SK-N-SH treated with all-trans-retinoic acid at 6 μM for 48 hours (cell line): ENCODE results near the gene ZFP92.

ENCODE experiments used
- ATAC-seq: fragments of 200-7000 bp; cut with Tn5 transposase; 3 replicates; pipeline ENCODE4 v1.9.1; 2020; ENCODE audit warnings: mild to moderate bottlenecking, moderate library complexity
- ARNTL ChIP-seq: fragments of 450-650 bp; formaldehyde crosslinking; IDR thresholded peaks from 2 replicates; pipeline ENCODE4 v1.5.0; 2020; ENCODE audit warnings: low read depth, mild to moderate bottlenecking, moderate library complexity, borderline replicate concordance
- BACH2 ChIP-seq: fragments of 250-450 bp; sonication (Bioruptor Pico); IDR thresholded peaks from 2 replicates; pipeline ENCODE4 v1.9.0; 2021; ENCODE audit warnings: mild to moderate bottlenecking, borderline replicate concordance
- CREB5 ChIP-seq: fragments of 250-450 bp; sonication (Bioruptor Pico); IDR thresholded peaks from 2 replicates; pipeline ENCODE4 v1.5.1; 2020; ENCODE audit warnings: low read depth, mild to moderate bottlenecking, moderate library complexity
- CSDC2 ChIP-seq: fragments of 250-450 bp; sonication (Bioruptor Pico); IDR thresholded peaks from 2 replicates; pipeline ENCODE4 v1.5.0; 2020; ENCODE audit warnings: mild to moderate bottlenecking, moderate library complexity
- CSRNP3 ChIP-seq: fragments of 250-450 bp; sonication (Bioruptor Pico); IDR thresholded peaks from 2 replicates; pipeline ENCODE4 v1.5.1; 2021; ENCODE audit warnings: mild to moderate bottlenecking, moderate library complexity
- GLIS3 ChIP-seq: fragments of 250-450 bp; sonication (Bioruptor Pico); IDR thresholded peaks from 2 replicates; pipeline ENCODE4 v1.5.0; 2020; ENCODE audit warnings: mild to moderate bottlenecking, moderate library complexity
- ISL1 ChIP-seq: fragments of 250-450 bp; sonication (Bioruptor Pico); IDR thresholded peaks from 2 replicates; pipeline ENCODE4 v2.1.2; 2022; ENCODE audit warnings: mild to moderate bottlenecking, moderate library complexity
- OSR1 ChIP-seq: fragments of 250-450 bp; sonication (Bioruptor Pico); IDR thresholded peaks from 2 replicates; pipeline ENCODE4 v1.8.0; 2022; ENCODE audit warnings: moderate library complexity, mild to moderate bottlenecking, inconsistent platforms
- PATZ1 ChIP-seq: fragments of 250-450 bp; sonication (Bioruptor Pico); IDR thresholded peaks from 2 replicates; pipeline ENCODE4 v1.8.0; 2020; ENCODE audit warnings: mild to moderate bottlenecking, moderate library complexity, borderline replicate concordance
- POU6F1 ChIP-seq: fragments of 250-450 bp; sonication (Bioruptor Pico); IDR thresholded peaks from 2 replicates; pipeline ENCODE4 v1.8.0; 2021; ENCODE audit warnings: low read depth, mild to moderate bottlenecking, moderate library complexity, borderline replicate concordance
- PPARA ChIP-seq: fragments of 250-450 bp; sonication (Bioruptor Pico); IDR thresholded peaks from 2 replicates; pipeline ENCODE4 v1.5.0; 2020; ENCODE audit warnings: mild to moderate bottlenecking, borderline replicate concordance
- RARB ChIP-seq: fragments of 250-450 bp; sonication (Bioruptor Pico); IDR thresholded peaks from 2 replicates; pipeline ENCODE4 v1.8.0; 2021; ENCODE audit warnings: mild to moderate bottlenecking, moderate library complexity
- TCF4 ChIP-seq: fragments of 250-450 bp; sonication (Bioruptor Pico); IDR thresholded peaks from 2 replicates; pipeline ENCODE4 v1.8.0; 2021; ENCODE audit warnings: mild to moderate bottlenecking, moderate library complexity, borderline replicate concordance
- TOX ChIP-seq: fragments of 250-450 bp; sonication (Bioruptor Pico); IDR thresholded peaks from 2 replicates; pipeline ENCODE4 v1.8.0; 2021; ENCODE audit warnings: mild to moderate bottlenecking, moderate library complexity, borderline replicate concordance
- TSHZ2 ChIP-seq: fragments of 250-450 bp; sonication (Bioruptor Pico); IDR thresholded peaks from 2 replicates; pipeline ENCODE4 v1.5.0; 2020; ENCODE audit warnings: mild to moderate bottlenecking, moderate library complexity
- ZC3H10 ChIP-seq: fragments of 250-450 bp; sonication (Bioruptor Pico); IDR thresholded peaks from 2 replicates; pipeline ENCODE4 v1.5.1; 2021; ENCODE audit warnings: mild to moderate bottlenecking, moderate library complexity
- ZFP30 ChIP-seq: fragments of 450-650 bp; formaldehyde crosslinking; IDR thresholded peaks from 2 replicates; pipeline ENCODE4 v1.5.0; 2022; ENCODE audit warnings: mild to moderate bottlenecking, moderate library complexity
- ZNF565 ChIP-seq: fragments of 450-650 bp; formaldehyde crosslinking; conservative IDR thresholded peaks from 2 replicates; pipeline ENCODE4 v1.5.0; 2020; ENCODE audit warnings: low read depth, mild to moderate bottlenecking, moderate library complexity
- ZNF70 ChIP-seq: fragments of 450-650 bp; formaldehyde crosslinking; IDR thresholded peaks from 2 replicates; pipeline ENCODE4 v1.5.0; 2020; ENCODE audit warnings: mild to moderate bottlenecking, moderate library complexity
- ZNF8 ChIP-seq: fragments of 450-650 bp; formaldehyde crosslinking; IDR thresholded peaks from 2 replicates; pipeline ENCODE4 v1.5.0; 2020; ENCODE audit warnings: mild to moderate bottlenecking, moderate library complexity

The ZFP92 gene

GRCh38 chrX:153406903-153407302 lies 4.4 kb upstream of the ZFP92 start:
- no peak for TF ChIP-seq OSR1 (CRISPR knock-in tag)
- TF ChIP-seq, all 23 proteins: peak for 0
- ATAC-seq: no peak

- no peak for TF ChIP-seq POU6F1 (CRISPR knock-in tag)
- no peak for TF ChIP-seq ZC3H10 (CRISPR knock-in tag)
- TF ChIP-seq TOX (CRISPR knock-in tag): no peak
- no peak for TF ChIP-seq GLIS3 (CRISPR knock-in tag)
- no peak for TF ChIP-seq TCF4 (CRISPR knock-in tag)
- TF ChIP-seq RARB (CRISPR knock-in tag): no peak
- TF ChIP-seq ZNF70 (CRISPR knock-in tag): no peak
- no peak for TF ChIP-seq ISL1 (CRISPR knock-in tag)
- TF ChIP-seq ZNF8: no peak
- TF ChIP-seq ZFP30 (CRISPR knock-in tag): no peak
- TF ChIP-seq CSDC2 (CRISPR knock-in tag): no peak
- TF ChIP-seq OSR1 (CRISPR knock-in tag): no peak
- TF ChIP-seq PATZ1 (CRISPR knock-in tag): no peak
- no peak for TF ChIP-seq TSHZ2 (CRISPR knock-in tag)
- ATAC-seq: no peak
Observed at GRCh38 chrX:153407736-153408135, 3.5 kb upstream of the ZFP92 start.

GRCh38 chrX:153408221-153408721 lies 3.0 kb upstream of the ZFP92 start:
- ATAC-seq: no peak
- TF ChIP-seq BACH2 (no peak), ZC3H10 (CRISPR knock-in tag) (no peak), OSR1 (CRISPR knock-in tag) (no peak), CSRNP3 (CRISPR knock-in tag) (no peak), POU6F1 (CRISPR knock-in tag) (no peak), ZNF70 (CRISPR knock-in tag) (no peak), ZFP30 (CRISPR knock-in tag) (no peak), TSHZ2 (CRISPR knock-in tag) (no peak), PPARA (CRISPR knock-in tag) (no peak), PATZ1 (CRISPR knock-in tag) (no peak), ISL1 (CRISPR knock-in tag) (no peak), RARB (CRISPR knock-in tag) (no peak), ARNTL (CRISPR knock-in tag) (no peak), ZNF565 (CRISPR knock-in tag) (no peak), CREB5 (no peak), ZNF8 (no peak)
